HG03280 (cell line): ENCODE results near the gene NF1.
"Not testable (repeated sequence)": the region's sequence is repeated elsewhere in the genome, so short reads cannot be mapped to it uniquely, and the experiment has no call there.

Experiments used
- ATAC-seq: cut with Tn5 transposase; IDR thresholded peaks from one replicate; pipeline ENCODE4 v1.9.1; 2021; ENCODE audit warnings: mild to moderate bottlenecking, moderate library complexity; ENCODE audit not compliant: unreplicated experiment

The NF1 gene

GRCh38 chr17:31321481-31321880 is 226.7 kb downstream of the NF1 start, which contains the start of gene EVI2A:
Gene EVI2A (minus strand): TSS chr17:31321622. CDS start chr17:31319013, 2,609 bp downstream.
- no peak for ATAC-seq

- no peak for ATAC-seq
Observed at GRCh38 chr17:31321966-31322365, 227.2 kb downstream of the NF1 start.

GRCh38 chr17:31323551-31323950 is 228.8 kb downstream of the NF1 start:
- no peak for ATAC-seq

- no peak for ATAC-seq
Observed at GRCh38 chr17:31327534-31328159, 232.9 kb downstream of the NF1 start.

GRCh38 chr17:31328160-31328535 is 233.4 kb downstream of the NF1 start:
- ATAC-seq: no peak

- no peak for ATAC-seq
Observed at GRCh38 chr17:31329221-31329620, 234.4 kb downstream of the NF1 start.

- no peak for ATAC-seq
Observed at GRCh38 chr17:31339906-31340661, 245.3 kb downstream of the NF1 start.

GRCh38 chr17:31345191-31345747 is 250.5 kb downstream of the NF1 start:
- not testable (repeated sequence) for ATAC-seq

- ATAC-seq: no peak
Observed at GRCh38 chr17:31349454-31349853, 254.7 kb downstream of the NF1 start.

- ATAC-seq: no peak
Observed at GRCh38 chr17:31355935-31356334, 261.2 kb downstream of the NF1 start.

- ATAC-seq: no peak
Observed at GRCh38 chr17:31357091-31357490, 262.3 kb downstream of the NF1 start.

GRCh38 chr17:31357839-31358394 is 263.1 kb downstream of the NF1 start:
- no peak for ATAC-seq

- ATAC-seq: no peak
Observed at GRCh38 chr17:31364012-31364411, 269.2 kb downstream of the NF1 start.

- ATAC-seq: no peak
Observed at GRCh38 chr17:31366088-31366487, 271.3 kb downstream of the NF1 start.

GRCh38 chr17:31369266-31369665 is 274.5 kb downstream of the NF1 start:
- ATAC-seq: no peak

- no peak for ATAC-seq
Observed at GRCh38 chr17:31371511-31372097, 276.8 kb downstream of the NF1 start.

- no peak for ATAC-seq
Observed at GRCh38 chr17:31373150-31374093, 278.6 kb downstream of the NF1 start.

GRCh38 chr17:31374094-31374447 is 279.3 kb downstream of the NF1 start:
- ATAC-seq: no peak

GRCh38 chr17:31374503-31374902 is 279.7 kb downstream of the NF1 start:
- ATAC-seq: no peak

- ATAC-seq: no peak
Observed at GRCh38 chr17:31378638-31379037, 283.9 kb downstream of the NF1 start.
